OCI-LY7 (cell line): ENCODE measurements around the gene HEXA. TPM values are rescaled to one million over a fixed set of nuclear protein-coding genes. Genes with fewer than 3 reads are reported as not detected.

Source experiments
- BruUV-seq: library from RNA; stranded (reverse); fragments of 400-500 nt; replicated peaks from 2 replicates; lab custom pipeline; 2021; lab: Mats Ljungman, UMichigan
- CTCF ChIA-PET: fragments of 300-600 bp; sonication (Branson Sonifier 250); formaldehyde crosslinking; loops from one replicate; lab custom pipeline; 2022; ENCODE audit warnings: antibody characterized with exemption; ENCODE audit not compliant: unreplicated experiment; lab: Charles Lee
- POLR2A ChIA-PET: fragments of 300-600 bp; sonication (Branson Sonifier 250); formaldehyde crosslinking; loops from one replicate; lab custom pipeline; 2022; ENCODE audit warnings: antibody characterized with exemption; lab: Charles Lee
- DNase-seq: peaks from one replicate; pipeline ENCODE4 v3.0.0-alpha.2; 2015; ENCODE audit warnings: low spot score
- H2AFZ ChIP-seq: fragments of 200-600 bp; sonication (generic), shearing (Covaris generic); 2 replicates; pipeline ENCODE4 v1.6.1; 2014; ENCODE audit warnings: mild to moderate bottlenecking, antibody characterized with exemption, low read length, moderate library complexity
- H3K27ac ChIP-seq: fragments of 200-600 bp; sonication (generic); 2 replicates; pipeline ENCODE4 v1.5.1; 2014; ENCODE audit warnings: mixed run types, low read depth, mild to moderate bottlenecking, moderate library complexity, low read length, inconsistent platforms; ENCODE audit not compliant: poor library complexity, severe bottlenecking
- H3K36me3 ChIP-seq: fragments of 200-600 bp; sonication (generic); 2 replicates; pipeline ENCODE4 v1.6.1; 2014; ENCODE audit warnings: mild to moderate bottlenecking, antibody characterized with exemption, low read length, moderate library complexity, mixed read lengths; ENCODE audit not compliant: insufficient read depth
- H3K4me1 ChIP-seq: fragments of 200-600 bp; sonication (generic); 2 replicates; pipeline ENCODE4 v1.5.1; 2014; ENCODE audit warnings: mild to moderate bottlenecking, low read length; ENCODE audit not compliant: insufficient read depth, poor library complexity, severe bottlenecking
- H3K4me2 ChIP-seq: fragments of 200-600 bp; sonication (generic); 2 replicates; pipeline ENCODE4 v1.6.1; 2014; ENCODE audit warnings: mild to moderate bottlenecking, low read length
- H3K4me3 ChIP-seq: fragments of 200-600 bp; sonication (generic); 2 replicates; pipeline ENCODE4 v1.5.1; 2014; ENCODE audit warnings: mild to moderate bottlenecking, low read depth, low read length; ENCODE audit not compliant: poor library complexity, severe bottlenecking
- H3K79me2 ChIP-seq: fragments of 200-600 bp; sonication (generic); 2 replicates; pipeline ENCODE4 v1.6.1; 2016; ENCODE audit warnings: low read depth, mild to moderate bottlenecking, low read length, moderate library complexity, mixed read lengths; ENCODE audit not compliant: insufficient read depth
- H3K9me2 ChIP-seq: fragments of 200-600 bp; sonication (generic); 2 replicates; pipeline ENCODE4 v1.6.1; 2016; ENCODE audit warnings: mild to moderate bottlenecking, low read length, mixed read lengths; ENCODE audit not compliant: insufficient read depth
- H3K9me3 ChIP-seq: fragments of 200-600 bp; sonication (generic); 2 replicates; pipeline ENCODE4 v1.6.1; 2014; ENCODE audit warnings: mild to moderate bottlenecking, mixed run types, low read length, mixed read lengths
- H4K20me1 ChIP-seq: fragments of 200-600 bp; sonication (generic); 2 replicates; pipeline ENCODE4 v1.6.1; 2014; ENCODE audit warnings: mild to moderate bottlenecking, antibody characterized with exemption, low read length, moderate library complexity, mixed read lengths; ENCODE audit not compliant: insufficient read depth
- CTCF ChIP-seq: fragments of 200-600 bp; sonication (generic); conservative IDR thresholded peaks from 2 replicates; pipeline ENCODE4 v1.5.1; 2014; ENCODE audit warnings: mild to moderate bottlenecking, antibody characterized with exemption, low read length, moderate library complexity, mixed read lengths
- EZH2phosphoT487 ChIP-seq: fragments of 200-600 bp; sonication (generic); IDR thresholded peaks from 2 replicates; pipeline ENCODE4 v1.6.1; 2018; ENCODE audit warnings: low read depth, borderline replicate concordance, mild to moderate bottlenecking, mixed run types, antibody characterized with exemption, low read length, moderate library complexity, mixed read lengths
- intact Hi-C: fragments of 100-400 bp; cut with micrococcal nuclease; formaldehyde crosslinking; loops from one replicate; pipeline ENCODE4 v1.10.0; 2022; ENCODE audit not compliant: unreplicated experiment
- total RNA-seq, 2 experiments: library from RNA; depleted of rRNA in 1 of 2; stranded (reverse); fragments of >200 nt in 1 of 2; shearing (Covaris generic) in 1 of 2; gene quantifications; 2 replicates each; pipeline ENCODE4 v1.2.3, GENCODE V29; 2014 to 2022

Gene HEXA
- total RNA-seq, 2 experiments from 2014 or later, result 51.3 to 82.6 TPM

- H3K4me3 ChIP-seq, result no peak overlapping the region
- no peaks in the 10 kb centered on the region for H3K4me1 ChIP-seq
- no peaks in the 10 kb centered on the region for H4K20me1 ChIP-seq
- no peaks in the 10 kb centered on the region for H3K9me3 ChIP-seq
- ChIA-PET CTCF (no interaction called here), POLR2A (interaction anchor here (0.5 to 0.7 kb wide), 2 partner anchors 317 to 377 kb away, joined by 3 to 4 read pairs; no protein-coding TSS in a partner anchor)
- no peak overlapping the region for H3K27ac ChIP-seq
- no peaks in the 10 kb centered on the region for H3K79me2 ChIP-seq
- intact Hi-C loops, result no loop called here
- BruUV-seq, result no TSS peak
- peak; percentile 31 for DNase-seq
- TF ChIP-seq EZH2phosphoT487 (no peak), CTCF (no peak)
- no peak overlapping the region for H2AFZ ChIP-seq
- no peak overlapping the region for H3K4me2 ChIP-seq
- no peaks in the 10 kb centered on the region for H3K9me2 ChIP-seq
- H3K36me3 ChIP-seq, result no peaks in the 10 kb centered on the region
Measured at GRCh38 chr15:72306211-72306785, 69.5 kb downstream of the HEXA start.

GRCh38 chr15:72304596-72304995 lies 71.2 kb downstream of the HEXA start:
- H3K9me2 ChIP-seq, result no peaks in the 10 kb centered on the region
- intact Hi-C loops, result no loop called here
- ChIA-PET CTCF (no interaction called here), POLR2A (no interaction called here)
- H3K4me1 ChIP-seq, result no peaks in the 10 kb centered on the region
- DNase-seq, result no peak
- no peak overlapping the region for H2AFZ ChIP-seq
- H4K20me1 ChIP-seq, result no peaks in the 10 kb centered on the region
- H3K4me2 ChIP-seq, result no peak overlapping the region
- no TSS peak for BruUV-seq
- no peak overlapping the region for H3K27ac ChIP-seq
- no peaks in the 10 kb centered on the region for H3K79me2 ChIP-seq
- H3K36me3 ChIP-seq, result no peaks in the 10 kb centered on the region
- no peaks in the 10 kb centered on the region for H3K9me3 ChIP-seq
- H3K4me3 ChIP-seq, result no peak overlapping the region
- no peak for TF ChIP-seq EZH2phosphoT487
- TF ChIP-seq CTCF, result no peak

GRCh38 chr15:72302955-72303354 lies 72.9 kb downstream of the HEXA start:
- TF ChIP-seq EZH2phosphoT487 (no peak), CTCF (no peak)
- ChIA-PET CTCF (no interaction called here), POLR2A (no interaction called here)
- Histone ChIP-seq H2AFZ (no peak overlapping the region), H3K79me2 (no peaks in the 10 kb centered on the region), H3K4me2 (no peak overlapping the region), H3K36me3 (no peaks in the 10 kb centered on the region), H3K4me1 (no peaks in the 10 kb centered on the region), H3K9me2 (no peaks in the 10 kb centered on the region), H3K27ac (no peak overlapping the region), H3K9me3 (no peaks in the 10 kb centered on the region), H4K20me1 (no peaks in the 10 kb centered on the region), H3K4me3 (no peak overlapping the region)
- DNase-seq, result no peak
- intact Hi-C loops, result no loop called here
- no TSS peak for BruUV-seq
